Astrocyte (in vitro differentiated cells and primary cell): ENCODE data around the gene DMRTB1.

Experiments used
- EZH2 ChIP-seq: IDR thresholded peaks from 2 replicates; pipeline ENCODE4 v1.6.1; 2012; ENCODE audit warnings: mild to moderate bottlenecking, low read length, inconsistent platforms; ENCODE audit not compliant: insufficient read depth
- TF ChIP-seq, protein P1 (sequence below): IDR thresholded peaks from 2 replicates; pipeline ENCODE4 v1.5.1; 2011; ENCODE audit warnings: low read depth, mild to moderate bottlenecking, inconsistent platforms, low read length, moderate library complexity; ENCODE audit not compliant: insufficient read depth

DNA sequence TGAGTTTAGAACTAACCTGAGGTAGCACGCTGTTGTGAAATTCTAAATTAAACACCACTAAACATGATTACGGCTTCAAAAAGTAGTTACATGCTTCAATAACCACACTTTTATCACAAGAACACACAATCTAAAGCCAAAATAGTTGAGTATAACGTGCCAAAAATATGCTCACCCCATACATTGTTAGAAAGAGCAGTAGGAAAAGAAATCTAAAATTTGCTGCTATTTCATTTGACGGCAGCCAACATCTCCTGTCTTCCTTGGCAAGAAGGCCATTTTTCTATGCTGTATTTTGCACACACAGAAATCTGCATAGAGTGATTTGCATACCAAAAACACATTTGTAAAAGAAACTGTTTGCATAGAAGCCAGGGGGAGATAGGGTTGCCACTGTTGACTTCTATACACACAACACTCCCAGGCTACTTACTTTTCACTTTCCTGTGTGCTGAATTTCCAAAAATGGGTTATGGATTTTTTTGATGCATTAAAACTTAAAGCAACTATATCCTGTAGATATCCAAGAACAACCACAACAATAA is 42.9 kb upstream of the DMRTB1 start:
- TF ChIP-seq, protein P1, sequence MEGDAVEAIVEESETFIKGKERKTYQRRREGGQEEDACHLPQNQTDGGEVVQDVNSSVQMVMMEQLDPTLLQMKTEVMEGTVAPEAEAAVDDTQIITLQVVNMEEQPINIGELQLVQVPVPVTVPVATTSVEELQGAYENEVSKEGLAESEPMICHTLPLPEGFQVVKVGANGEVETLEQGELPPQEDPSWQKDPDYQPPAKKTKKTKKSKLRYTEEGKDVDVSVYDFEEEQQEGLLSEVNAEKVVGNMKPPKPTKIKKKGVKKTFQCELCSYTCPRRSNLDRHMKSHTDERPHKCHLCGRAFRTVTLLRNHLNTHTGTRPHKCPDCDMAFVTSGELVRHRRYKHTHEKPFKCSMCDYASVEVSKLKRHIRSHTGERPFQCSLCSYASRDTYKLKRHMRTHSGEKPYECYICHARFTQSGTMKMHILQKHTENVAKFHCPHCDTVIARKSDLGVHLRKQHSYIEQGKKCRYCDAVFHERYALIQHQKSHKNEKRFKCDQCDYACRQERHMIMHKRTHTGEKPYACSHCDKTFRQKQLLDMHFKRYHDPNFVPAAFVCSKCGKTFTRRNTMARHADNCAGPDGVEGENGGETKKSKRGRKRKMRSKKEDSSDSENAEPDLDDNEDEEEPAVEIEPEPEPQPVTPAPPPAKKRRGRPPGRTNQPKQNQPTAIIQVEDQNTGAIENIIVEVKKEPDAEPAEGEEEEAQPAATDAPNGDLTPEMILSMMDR: no peak
- TF ChIP-seq EZH2: no peak
